ENCODE measurements around the gene LILRB5.
"Not testable (repeated sequence)": the region's sequence is repeated elsewhere in the genome, so short reads cannot be mapped to it uniquely, and the experiment has no call there.

Gene LILRB5

GRCh38 chr19:54297759-54298305 lies 40.8 kb upstream of the LILRB5 start:
- H3K27ac Mint-ChIP-seq = no peak overlapping the region

GRCh38 chr19:54294539-54294938 lies 37.5 kb upstream of the LILRB5 start:
- H3K9me3 Mint-ChIP-seq = peaks cover 5% of the 10 kb centered on the region
- H3K4me1 Mint-ChIP-seq = no peaks in the 10 kb centered on the region
- H3K27ac Mint-ChIP-seq = no peak overlapping the region
- H3K27me3 Mint-ChIP-seq (ENCODE audit: low read depth) = peaks cover 26% of the 10 kb centered on the region
- no peak for TF ChIP-seq CTCF (IDR thresholded peaks at IDR 0.05; ENCODE audit: unreplicated experiment in 3 of 3)
- H3K36me3 Mint-ChIP-seq (ENCODE audit: low read depth) = no peaks in the 10 kb centered on the region
- H3K4me3 Mint-ChIP-seq = no peak overlapping the region

More at GRCh38 chr19:54297759-54298305, 40.8 kb upstream of the LILRB5 start:
- Mint-ChIP-seq H3K9me3 (peaks cover 5% of the 10 kb centered on the region), H3K36me3 (ENCODE audit: low read depth) (no peaks in the 10 kb centered on the region), H3K4me3 (no peak overlapping the region), H3K27me3 (ENCODE audit: low read depth) (peaks cover 21% of the 10 kb centered on the region), H3K4me1 (no peaks in the 10 kb centered on the region)
- no peak for TF ChIP-seq CTCF (IDR thresholded peaks at IDR 0.05; ENCODE audit: unreplicated experiment in 3 of 3)

GRCh38 chr19:54289160-54289559 lies 32.1 kb upstream of the LILRB5 start:
- H3K36me3 Mint-ChIP-seq (ENCODE audit: low read depth); H3K9me3 Mint-ChIP-seq; H3K27ac Mint-ChIP-seq; H3K4me3 Mint-ChIP-seq: not testable (repeated sequence)
- Mint-ChIP-seq H3K27me3 (ENCODE audit: low read depth) (peaks cover 16% of the 10 kb centered on the region), H3K4me1 (peaks cover 13% of the 10 kb centered on the region)

GRCh38 chr19:54287456-54287855 lies 30.4 kb upstream of the LILRB5 start:
- Mint-ChIP-seq H3K4me3 (no peak overlapping the region), H3K36me3 (ENCODE audit: low read depth) (no peaks in the 10 kb centered on the region), H3K27me3 (ENCODE audit: low read depth) (peaks cover 10% of the 10 kb centered on the region), H3K9me3 (peaks cover 4% of the 10 kb centered on the region), H3K27ac (peak overlapping the region in 2 of 3 experiments; percentile 38 to 60), H3K4me1 (peaks cover 18% of the 10 kb centered on the region)
- no peak for TF ChIP-seq CTCF (IDR thresholded peaks at IDR 0.05; ENCODE audit: unreplicated experiment in 3 of 3)

- H3K27me3 Mint-ChIP-seq (ENCODE audit: low read depth); H3K27ac Mint-ChIP-seq; H3K36me3 Mint-ChIP-seq (ENCODE audit: low read depth); H3K9me3 Mint-ChIP-seq; H3K4me3 Mint-ChIP-seq: not testable (repeated sequence)
- H3K4me1 Mint-ChIP-seq = peaks cover 18% of the 10 kb centered on the region
Measured at GRCh38 chr19:54286283-54286682, 29.2 kb upstream of the LILRB5 start.

- H3K36me3 Mint-ChIP-seq (ENCODE audit: low read depth); H3K9me3 Mint-ChIP-seq: not testable (repeated sequence)
Measured at GRCh38 chr19:54285427-54286056, 28.5 kb upstream of the LILRB5 start.

GRCh38 chr19:54282686-54283470 lies 25.8 kb upstream of the LILRB5 start:
- Mint-ChIP-seq H3K4me1 (peaks cover 16% of the 10 kb centered on the region), H3K36me3 (ENCODE audit: low read depth) (no peaks in the 10 kb centered on the region), H3K4me3 (no peak overlapping the region), H3K27me3 (ENCODE audit: low read depth) (peaks cover 8% of the 10 kb centered on the region), H3K9me3 (peaks cover 4% of the 10 kb centered on the region), H3K27ac (peak overlapping the region in 1 of 3 experiments; percentile 21)
- no peak for TF ChIP-seq CTCF (IDR thresholded peaks at IDR 0.05; ENCODE audit: unreplicated experiment in 3 of 3)

More at GRCh38 chr19:54285427-54286056, 28.5 kb upstream of the LILRB5 start:
- peaks cover 18% of the 10 kb centered on the region for H3K4me1 Mint-ChIP-seq
- not testable (repeated sequence) for H3K4me3 Mint-ChIP-seq; H3K27me3 Mint-ChIP-seq (ENCODE audit: low read depth); H3K27ac Mint-ChIP-seq

- not testable (repeated sequence) for H3K4me1 Mint-ChIP-seq; H3K9me3 Mint-ChIP-seq; H3K27ac Mint-ChIP-seq; H3K27me3 Mint-ChIP-seq (ENCODE audit: low read depth); H3K4me3 Mint-ChIP-seq; H3K36me3 Mint-ChIP-seq (ENCODE audit: low read depth)
Measured at GRCh38 chr19:54281729-54282075, 24.6 kb upstream of the LILRB5 start.
